ENCODE data around the gene MAGEA6.
"Not testable (repeated sequence)": the region's sequence is repeated elsewhere in the genome, so short reads cannot be mapped to it uniquely, and the experiment has no call there.

MAGEA6 gene, protein sequence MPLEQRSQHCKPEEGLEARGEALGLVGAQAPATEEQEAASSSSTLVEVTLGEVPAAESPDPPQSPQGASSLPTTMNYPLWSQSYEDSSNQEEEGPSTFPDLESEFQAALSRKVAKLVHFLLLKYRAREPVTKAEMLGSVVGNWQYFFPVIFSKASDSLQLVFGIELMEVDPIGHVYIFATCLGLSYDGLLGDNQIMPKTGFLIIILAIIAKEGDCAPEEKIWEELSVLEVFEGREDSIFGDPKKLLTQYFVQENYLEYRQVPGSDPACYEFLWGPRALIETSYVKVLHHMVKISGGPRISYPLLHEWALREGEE
- total RNA-seq = 0 reads per million in 9 experiments

DNA sequence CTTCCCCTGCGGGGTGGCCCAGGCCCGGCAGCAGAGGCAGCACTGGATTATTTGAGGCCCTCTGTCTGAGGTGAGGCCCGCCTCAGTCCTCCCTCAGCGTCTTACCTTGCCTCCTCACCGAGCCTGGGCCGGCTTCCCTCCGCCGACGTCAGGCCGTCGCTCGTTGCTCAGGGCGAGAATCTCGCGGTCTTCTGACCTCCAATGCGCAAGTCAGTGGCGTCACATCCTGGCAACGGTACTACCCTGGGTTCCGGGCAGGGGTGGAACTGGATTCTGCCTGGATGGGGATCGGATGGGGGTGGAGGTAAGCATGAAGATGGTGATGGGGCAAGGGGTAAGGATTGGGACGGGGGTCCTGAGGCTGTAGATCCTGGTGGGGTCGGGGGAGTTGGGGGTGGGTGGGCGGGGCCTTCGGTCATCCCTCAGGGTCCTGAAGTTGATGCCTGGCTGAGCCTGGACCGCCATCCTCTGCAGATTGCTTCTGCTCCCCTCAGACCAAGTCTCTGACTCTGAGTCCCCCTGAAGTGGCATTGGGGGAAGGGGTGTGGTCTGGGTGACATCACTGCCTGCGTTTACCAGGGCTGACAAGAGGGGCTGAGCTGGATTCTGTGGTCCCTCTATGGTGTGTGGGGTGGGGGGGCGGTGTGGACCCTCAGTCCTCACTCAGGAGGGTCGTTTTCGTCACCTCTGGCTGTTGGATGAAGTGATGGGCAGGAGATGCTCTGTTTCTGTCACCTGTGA, at the start of gene MAGEA6:
TSS of gene MAGEA6 (minus strand) at position 141 of the 741 bp plus-strand sequence. CDS start 2,039 bp downstream, outside the sequence.
- not testable (repeated sequence) for H3K27ac Mint-ChIP-seq

DNA sequence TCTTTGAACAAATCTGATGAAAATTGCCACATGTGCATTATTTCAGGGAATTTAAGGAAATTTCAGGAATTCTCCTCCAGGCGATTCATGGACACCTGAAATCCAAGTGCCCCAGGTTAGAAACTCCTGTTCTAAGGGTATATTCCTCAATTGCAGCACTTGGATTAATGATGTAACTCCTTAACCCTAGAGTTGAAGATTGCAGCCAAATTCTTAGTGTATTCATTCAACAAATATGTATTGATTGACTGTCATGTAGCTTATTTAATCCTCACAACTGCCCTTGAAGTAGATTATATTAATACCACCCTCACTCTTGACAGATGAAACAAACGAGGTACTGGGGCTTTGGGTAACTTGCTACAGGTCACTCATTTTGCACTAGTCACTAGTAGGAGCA, 49.8 kb upstream of the MAGEA6 start:
- no peak for DNase-seq
- H3K4me3 Mint-ChIP-seq = no peak overlapping the region
- peaks cover 11 to 15% of the 10 kb centered on the region in 2 donors for H3K27me3 Mint-ChIP-seq
- H3K4me1 Mint-ChIP-seq (ENCODE audit: low read depth in 2 of 2) = no peaks in the 10 kb centered on the region
- no peaks in the 10 kb centered on the region for H3K36me3 Mint-ChIP-seq (ENCODE audit: insufficient read depth)
- H3K9me3 Mint-ChIP-seq = no peaks in the 10 kb centered on the region
- no peak for ATAC-seq (replicated peaks)
- no peak overlapping the region for H3K27ac Mint-ChIP-seq

More for the DNA sequence above, at the start of gene MAGEA6:
- not testable (repeated sequence) for H3K4me3 Mint-ChIP-seq; DNase-seq; H3K27me3 Mint-ChIP-seq; ATAC-seq (replicated peaks); H3K9me3 Mint-ChIP-seq; H3K4me1 Mint-ChIP-seq (ENCODE audit: low read depth in 2 of 2); H3K36me3 Mint-ChIP-seq (ENCODE audit: insufficient read depth)

DNA sequence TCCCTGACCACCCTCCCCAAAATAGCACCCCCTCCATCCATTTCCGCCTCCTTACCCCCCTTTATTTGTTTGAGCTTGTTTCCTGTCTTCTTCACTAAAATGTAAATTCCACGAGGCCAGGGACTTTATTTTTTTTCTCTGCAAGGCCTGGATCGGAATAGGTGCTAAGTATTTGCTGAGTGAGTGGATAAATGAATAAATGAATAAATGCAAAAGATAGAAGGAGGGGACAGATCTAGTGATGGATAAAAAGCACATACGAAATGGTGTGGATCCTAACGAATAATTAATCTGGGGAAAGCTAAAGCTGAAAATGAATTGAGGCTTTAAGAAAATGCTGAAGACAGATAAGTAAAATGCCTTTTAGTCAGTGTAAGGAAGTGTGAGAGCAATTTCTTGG, 48.9 kb upstream of the MAGEA6 start:
- DNase-seq (no peak), ATAC-seq (replicated peaks) (no peak)
- Mint-ChIP-seq H3K36me3 (ENCODE audit: insufficient read depth) (no peaks in the 10 kb centered on the region), H3K27me3 (peaks cover 11 to 15% of the 10 kb centered on the region in 2 donors), H3K4me3 (no peak overlapping the region), H3K27ac (no peak overlapping the region), H3K9me3 (no peaks in the 10 kb centered on the region), H3K4me1 (ENCODE audit: low read depth in 2 of 2) (no peaks in the 10 kb centered on the region)

DNA sequence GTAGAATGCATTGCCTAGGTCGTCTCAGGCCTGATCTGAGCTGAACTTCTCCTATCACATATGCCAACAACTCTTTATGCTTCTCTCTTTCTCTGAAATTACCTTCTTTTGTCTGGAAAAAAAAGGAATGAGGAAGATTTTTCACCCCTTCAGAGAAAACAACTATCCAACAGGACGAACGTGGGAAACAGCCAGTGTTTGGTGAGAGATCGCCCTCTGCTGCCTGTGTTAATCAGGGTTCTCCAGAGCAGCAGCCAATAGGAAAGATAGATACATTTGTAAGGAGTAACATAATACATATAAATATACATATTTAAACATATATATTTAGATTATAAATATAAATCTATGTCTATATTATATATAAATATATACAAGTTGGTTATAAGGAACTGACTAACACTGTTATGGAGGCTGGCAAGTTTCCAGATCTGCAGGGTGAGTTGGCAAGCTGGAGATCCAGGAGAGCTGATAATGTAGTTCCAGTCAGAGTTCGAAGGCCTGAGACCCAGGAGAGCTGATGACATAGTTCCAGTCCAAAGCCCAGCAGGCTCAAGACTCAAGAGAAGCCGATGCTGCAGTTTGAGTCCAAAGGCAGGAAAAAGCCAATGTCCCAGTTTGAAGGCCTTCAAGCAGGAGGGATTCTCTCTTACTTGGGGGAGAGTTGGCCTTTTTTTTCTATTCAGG, 47.7 kb upstream of the MAGEA6 start:
- no peaks in the 10 kb centered on the region for H3K9me3 Mint-ChIP-seq
- ATAC-seq (replicated peaks) (no peak), DNase-seq (no peak)
- H3K27me3 Mint-ChIP-seq = peaks cover 11 to 14% of the 10 kb centered on the region in 2 donors
- no peak overlapping the region for H3K27ac Mint-ChIP-seq
- H3K36me3 Mint-ChIP-seq (ENCODE audit: insufficient read depth) = no peaks in the 10 kb centered on the region
- H3K4me3 Mint-ChIP-seq = no peak overlapping the region
- no peaks in the 10 kb centered on the region for H3K4me1 Mint-ChIP-seq (ENCODE audit: low read depth in 2 of 2)

DNA sequence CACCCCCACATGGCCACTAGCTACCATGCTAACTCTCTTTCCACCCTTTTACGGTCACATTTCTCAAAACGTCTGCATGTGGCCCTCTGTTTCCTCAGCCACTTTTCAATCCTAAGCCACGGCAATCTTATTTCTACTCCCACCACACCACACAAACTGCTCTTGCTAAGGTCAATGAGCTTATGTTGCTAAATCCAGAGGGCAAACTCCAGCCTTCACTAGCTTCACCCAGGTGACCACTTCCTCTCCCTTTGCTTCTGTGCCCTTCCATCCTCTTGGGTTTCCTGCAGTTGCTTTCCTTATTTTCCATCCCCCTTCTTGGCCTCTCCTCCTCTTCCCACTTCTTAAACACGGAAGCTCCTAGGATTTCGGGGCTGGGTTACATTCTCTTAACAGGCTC, 44.6 kb upstream of the MAGEA6 start:
- Mint-ChIP-seq H3K4me3 (no peak overlapping the region), H3K27ac (no peak overlapping the region), H3K4me1 (ENCODE audit: low read depth in 2 of 2) (no peaks in the 10 kb centered on the region), H3K9me3 (no peaks in the 10 kb centered on the region), H3K27me3 (peaks cover 10 to 12% of the 10 kb centered on the region in 2 donors), H3K36me3 (ENCODE audit: insufficient read depth) (no peaks in the 10 kb centered on the region)
- no peak for DNase-seq
- no peak for ATAC-seq (replicated peaks)

DNA sequence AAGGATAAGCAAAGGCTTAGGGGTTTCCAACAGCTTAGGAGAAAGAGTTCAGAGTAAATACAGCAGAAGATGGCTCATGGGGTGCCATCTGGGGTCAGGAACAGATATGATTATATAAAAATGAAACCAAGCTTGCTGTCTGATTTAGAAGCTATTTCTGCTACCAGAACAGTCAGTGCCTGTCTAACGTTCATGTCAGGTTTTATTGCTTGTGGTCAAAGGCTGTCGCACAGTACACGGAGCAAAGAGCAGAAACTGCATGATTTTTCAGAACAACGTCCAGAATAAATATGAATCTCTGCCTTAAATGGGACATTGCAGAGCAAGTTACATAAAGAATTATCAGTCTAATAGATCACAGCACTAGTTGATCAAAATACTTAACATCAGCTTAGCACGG, 43.7 kb upstream of the MAGEA6 start:
- Mint-ChIP-seq H3K9me3 (no peaks in the 10 kb centered on the region), H3K27ac (peak overlapping the region in 1 of 2 donors; percentile 46), H3K4me1 (ENCODE audit: low read depth in 2 of 2) (no peaks in the 10 kb centered on the region), H3K4me3 (no peak overlapping the region), H3K27me3 (peaks cover 18 to 21% of the 10 kb centered on the region in 2 donors), H3K36me3 (ENCODE audit: insufficient read depth) (no peaks in the 10 kb centered on the region)
- ATAC-seq (replicated peaks) (no peak), DNase-seq (no peak)

DNA sequence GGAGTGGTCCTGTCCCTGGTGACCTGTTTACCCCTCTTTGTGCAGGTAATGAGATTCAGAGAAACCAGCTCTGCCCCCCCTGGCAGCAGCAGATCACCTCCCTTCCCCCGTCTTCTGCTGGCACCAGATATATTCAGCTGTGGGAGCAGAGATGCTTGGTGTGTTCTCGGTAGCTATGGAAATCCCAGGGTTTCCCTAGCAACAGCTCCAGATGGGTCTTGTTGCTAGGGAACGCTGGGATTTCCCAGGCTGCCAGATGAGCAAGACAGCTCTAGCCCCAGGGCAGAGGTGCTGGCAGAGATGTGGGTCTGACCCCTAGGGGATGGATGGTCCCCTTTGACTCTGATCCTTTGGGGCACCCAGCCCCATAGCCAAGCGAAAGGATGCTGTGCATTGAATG, 40.9 kb upstream of the MAGEA6 start:
- Mint-ChIP-seq H3K27ac (no peak overlapping the region), H3K4me3 (no peak overlapping the region), H3K4me1 (ENCODE audit: low read depth in 2 of 2) (no peaks in the 10 kb centered on the region), H3K27me3 (peaks cover 24 to 34% of the 10 kb centered on the region in 2 donors), H3K36me3 (ENCODE audit: insufficient read depth) (no peaks in the 10 kb centered on the region), H3K9me3 (no peaks in the 10 kb centered on the region)
- ATAC-seq (replicated peaks) (no peak), DNase-seq (no peak)

DNA sequence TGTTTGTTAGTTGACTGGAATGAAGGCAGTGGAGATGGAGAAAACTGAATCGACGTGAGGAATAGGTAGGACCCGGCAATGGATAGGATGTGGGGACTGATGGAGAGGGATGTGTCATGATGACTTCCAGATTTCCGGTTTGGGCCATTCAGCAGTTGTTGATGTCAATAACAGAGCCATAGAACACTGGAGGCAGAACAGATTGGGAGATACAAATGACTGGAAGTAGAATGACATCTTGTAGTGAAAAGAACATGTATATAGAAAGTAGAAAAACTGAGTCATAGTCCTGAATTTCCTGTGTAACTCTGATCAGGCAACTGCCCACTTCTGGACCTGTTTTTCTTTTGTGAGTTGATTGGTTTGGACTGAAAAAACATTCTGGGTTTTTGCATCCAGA, 36.5 kb upstream of the MAGEA6 start:
- Mint-ChIP-seq H3K36me3 (ENCODE audit: insufficient read depth) (no peaks in the 10 kb centered on the region), H3K4me3 (no peak overlapping the region), H3K9me3 (no peaks in the 10 kb centered on the region), H3K27me3 (peaks cover 32 to 57% of the 10 kb centered on the region in 2 donors), H3K27ac (peak overlapping the region in 1 of 2 donors; percentile 85), H3K4me1 (ENCODE audit: low read depth in 2 of 2) (no peaks in the 10 kb centered on the region)
- DNase-seq (no peak), ATAC-seq (replicated peaks) (no peak)

DNA sequence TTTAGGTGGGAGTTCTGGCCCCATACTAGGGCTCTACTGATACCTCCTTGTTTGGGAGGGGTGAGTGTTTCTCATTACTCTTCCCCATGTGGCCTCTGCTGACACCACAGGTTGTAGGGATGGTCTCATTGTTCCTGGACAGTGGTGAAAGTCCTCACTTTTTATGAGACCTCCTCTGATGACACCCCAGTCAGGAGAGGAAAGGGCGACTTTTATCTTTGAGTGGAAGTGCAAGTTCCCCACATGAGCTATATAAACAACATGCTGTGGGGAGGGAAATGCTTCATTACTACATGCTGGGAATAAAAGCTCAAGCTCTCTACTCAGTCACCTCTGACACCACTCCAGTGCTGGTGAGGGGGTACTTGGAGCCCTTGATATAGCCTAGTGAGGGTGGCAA, 29.5 kb upstream of the MAGEA6 start:
- Mint-ChIP-seq H3K4me3 (no peak overlapping the region), H3K27me3 (peaks cover 9 to 18% of the 10 kb centered on the region in 2 donors), H3K4me1 (ENCODE audit: low read depth in 2 of 2) (no peaks in the 10 kb centered on the region), H3K9me3 (no peaks in the 10 kb centered on the region), H3K36me3 (ENCODE audit: insufficient read depth) (no peaks in the 10 kb centered on the region), H3K27ac (no peak overlapping the region)
- DNase-seq (no peak), ATAC-seq (replicated peaks) (no peak)

DNA sequence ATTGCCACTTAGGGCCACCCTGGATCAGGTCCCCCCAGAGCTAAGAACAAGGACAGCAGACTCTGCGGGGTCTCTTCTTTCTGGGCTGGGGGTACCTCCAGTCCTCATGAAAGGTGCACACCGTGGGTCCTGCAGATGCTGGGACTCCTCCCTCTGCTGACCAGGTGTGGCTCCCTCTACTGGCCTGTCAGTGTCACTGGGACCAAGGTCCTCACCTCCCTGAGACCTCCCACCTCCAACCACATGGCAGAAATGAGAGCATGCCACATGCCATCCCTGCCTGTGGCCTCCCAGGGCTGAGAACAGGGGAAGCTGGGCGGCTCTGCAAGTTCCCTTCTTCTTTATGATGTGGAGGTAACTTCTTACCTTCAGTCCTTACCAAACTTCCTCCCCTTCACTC, 17.6 kb upstream of the MAGEA6 start:
- H3K4me3 Mint-ChIP-seq; H3K9me3 Mint-ChIP-seq; H3K27me3 Mint-ChIP-seq; ATAC-seq (replicated peaks); DNase-seq; H3K36me3 Mint-ChIP-seq (ENCODE audit: insufficient read depth); H3K27ac Mint-ChIP-seq; H3K4me1 Mint-ChIP-seq (ENCODE audit: low read depth in 2 of 2): not testable (repeated sequence)

DNA sequence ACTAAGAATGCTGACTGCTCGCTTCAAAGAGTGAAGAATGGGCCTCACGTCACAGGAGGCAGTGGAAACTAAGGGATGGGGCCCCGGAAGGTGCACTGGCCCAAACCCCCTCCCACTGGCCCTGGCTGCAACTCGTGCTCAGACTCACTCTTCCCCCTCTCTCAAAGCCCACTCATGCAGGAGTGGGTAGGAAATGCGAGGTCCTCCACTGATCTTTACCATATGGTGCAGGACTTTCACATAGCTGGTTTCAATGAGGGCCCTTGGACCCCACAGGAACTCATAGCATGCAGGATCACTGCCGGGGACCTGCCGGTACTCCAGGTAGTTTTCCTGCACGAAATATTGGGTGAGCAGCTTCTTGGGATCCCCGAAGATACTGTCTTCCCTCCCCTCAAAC, 2.9 kb downstream of the MAGEA6 start:
- not testable (repeated sequence) for H3K27ac Mint-ChIP-seq; H3K4me3 Mint-ChIP-seq; H3K9me3 Mint-ChIP-seq; H3K36me3 Mint-ChIP-seq (ENCODE audit: insufficient read depth); H3K4me1 Mint-ChIP-seq (ENCODE audit: low read depth in 2 of 2); H3K27me3 Mint-ChIP-seq; DNase-seq; ATAC-seq (replicated peaks)

DNA sequence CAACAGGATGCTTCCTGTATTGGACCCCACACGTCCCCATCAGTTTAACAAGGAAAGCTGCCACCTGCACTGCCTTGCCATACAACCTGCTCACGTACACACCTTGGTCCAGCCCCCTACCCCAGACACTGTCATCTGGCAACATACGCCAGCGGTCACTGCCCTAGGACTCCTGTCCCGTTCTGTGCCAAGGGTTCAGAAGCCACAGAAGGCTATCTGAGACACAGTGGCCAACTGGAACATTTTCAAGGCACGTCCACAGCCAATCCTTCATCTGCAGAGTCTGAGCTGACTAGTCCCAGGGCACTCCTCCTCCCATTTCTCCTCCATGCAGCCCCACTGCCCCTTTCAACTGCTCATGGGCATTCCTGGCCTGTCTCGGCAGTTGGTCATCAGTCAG, 7.9 kb downstream of the MAGEA6 start:
- not testable (repeated sequence) for H3K4me1 Mint-ChIP-seq (ENCODE audit: low read depth in 2 of 2); DNase-seq; H3K9me3 Mint-ChIP-seq; H3K4me3 Mint-ChIP-seq; ATAC-seq (replicated peaks); H3K36me3 Mint-ChIP-seq (ENCODE audit: insufficient read depth); H3K27ac Mint-ChIP-seq; H3K27me3 Mint-ChIP-seq

DNA sequence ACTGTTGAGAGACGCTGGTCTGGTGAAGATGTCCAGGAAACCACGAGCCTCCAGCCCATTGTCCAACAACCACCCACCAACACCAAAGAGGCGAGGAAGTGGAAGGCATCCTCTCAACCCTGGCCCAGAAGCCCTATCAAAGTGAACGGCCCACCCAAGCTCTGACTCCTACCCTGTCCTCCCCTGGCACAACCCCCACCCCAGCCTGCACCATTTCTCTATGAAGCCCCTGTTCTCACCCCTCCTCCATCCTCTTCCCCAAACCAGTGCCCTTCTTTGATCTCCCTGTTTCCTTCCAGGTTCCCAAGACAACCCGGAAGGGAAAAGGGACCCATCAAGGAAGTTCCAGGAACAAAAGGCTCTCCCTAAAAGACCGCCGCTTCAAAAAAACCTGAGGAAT, 9.9 kb downstream of the MAGEA6 start:
- H3K27ac Mint-ChIP-seq; H3K9me3 Mint-ChIP-seq; DNase-seq; H3K36me3 Mint-ChIP-seq (ENCODE audit: insufficient read depth); H3K4me3 Mint-ChIP-seq; H3K4me1 Mint-ChIP-seq (ENCODE audit: low read depth in 2 of 2); ATAC-seq (replicated peaks); H3K27me3 Mint-ChIP-seq: not testable (repeated sequence)

DNA sequence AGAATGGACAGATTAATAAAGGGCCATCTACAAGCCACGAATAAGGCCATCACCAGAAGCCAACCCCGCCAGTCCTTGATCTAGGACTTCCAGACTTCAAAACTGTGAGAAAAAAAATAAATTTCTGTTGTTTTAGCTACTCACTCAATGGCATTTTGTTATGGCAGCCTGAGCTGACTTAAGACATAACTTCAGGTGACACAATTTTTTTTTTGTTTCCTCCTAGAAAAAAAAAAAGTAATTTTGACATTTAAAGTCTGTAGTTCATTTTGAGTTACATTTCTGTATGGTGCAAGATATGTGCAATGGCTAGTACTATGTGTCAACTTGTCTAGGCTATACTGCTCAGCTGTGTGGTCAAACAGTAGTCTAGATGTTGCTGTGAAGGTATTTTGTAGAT, 10.6 kb downstream of the MAGEA6 start, which contains the start of gene CSAG3:
TSS of gene CSAG3 (plus strand) at position 301 of the 400 bp plus-strand sequence.
- not testable (repeated sequence) for H3K9me3 Mint-ChIP-seq; H3K27me3 Mint-ChIP-seq; H3K36me3 Mint-ChIP-seq (ENCODE audit: insufficient read depth); H3K4me1 Mint-ChIP-seq (ENCODE audit: low read depth in 2 of 2); H3K4me3 Mint-ChIP-seq; DNase-seq; H3K27ac Mint-ChIP-seq; ATAC-seq (replicated peaks)

Data from effector memory CD8-positive, alpha-beta T cell (primary cell).